RWPE1 (cell line): Measurements from ENCODE around the gene GRK1.

Source experiments
- CTCF ChIA-PET: fragments of 350-600 bp; sonication (Branson Sonifier 250); formaldehyde crosslinking; extraction: SDS; loops from one replicate; lab custom pipeline; 2021; lab: Yijun Ruan, JAX
- POLR2A ChIA-PET: fragments of 400-600 bp; formaldehyde crosslinking; extraction: SDS; loops from one replicate; lab custom pipeline; 2020; ENCODE audit warnings: antibody characterized with exemption; ENCODE audit not compliant: low non-redundant PET; lab: Yijun Ruan, JAX
- DNase-seq: peaks from one replicate; pipeline ENCODE4 v3.0.0; 2012; ENCODE audit warnings: low spot score
- H3K27ac ChIP-seq: fragments of 450-650 bp; 2 replicates; pipeline ENCODE4 v1.5.1; 2017
- CTCF ChIP-seq: fragments of 450-650 bp; conservative IDR thresholded peaks from 2 replicates; pipeline ENCODE4 v1.5.1; 2017; ENCODE audit warnings: low read depth, mild to moderate bottlenecking

Gene GRK1

GRCh38 chr13:113781571-113781970 is 114.6 kb downstream of the GRK1 start:
- no peak overlapping the region for H3K27ac ChIP-seq
- ChIA-PET POLR2A (no interaction called here), CTCF (no interaction called here)
- TF ChIP-seq CTCF, result no peak
- no peak for DNase-seq

- no peak for DNase-seq
- peak overlapping the region; percentile 50; the same call in 1 of the 2 replicates for H3K27ac ChIP-seq
- CTCF ChIA-PET, result no interaction called here
- POLR2A ChIA-PET, result no interaction called here
- TF ChIP-seq CTCF, result no peak
Observed at GRCh38 chr13:113782472-113782871, 115.5 kb downstream of the GRK1 start.

GRCh38 chr13:113783200-113783881 is 116.3 kb downstream of the GRK1 start:
- no peak for DNase-seq
- peak overlapping the region; percentile 89 for H3K27ac ChIP-seq
- ChIA-PET POLR2A (no interaction called here), CTCF (no interaction called here)
- no peak for TF ChIP-seq CTCF

GRCh38 chr13:113783966-113784644 is 117.1 kb downstream of the GRK1 start:
- no peak for DNase-seq
- ChIA-PET POLR2A (interaction anchor here (0.6 kb wide), 1 partner anchor 37 kb away, joined by 3 read pairs; no protein-coding TSS in a partner anchor), CTCF (no interaction called here)
- TF ChIP-seq CTCF, result no peak
- peak overlapping the region; percentile 89 for H3K27ac ChIP-seq

GRCh38 chr13:113784645-113785024 is 117.6 kb downstream of the GRK1 start:
- TF ChIP-seq CTCF, result no peak

GRCh38 chr13:113785051-113786010 is 118.3 kb downstream of the GRK1 start:
- POLR2A ChIA-PET, result interaction anchor here (0.6 kb wide), 1 partner anchor 36 kb away, joined by 3 read pairs; no protein-coding TSS in a partner anchor
- CTCF ChIA-PET, result interaction anchor here (0.5 to 1.0 kb wide), 2 partner anchors 162 to 443 kb away, joined by 3 read pairs; no protein-coding TSS in a partner anchor
- H3K27ac ChIP-seq, result peak overlapping the region; percentile 89
- DNase-seq, result peak; percentile 88
- TF ChIP-seq CTCF, result no peak

More at GRCh38 chr13:113784645-113785024, 117.6 kb downstream of the GRK1 start:
- no peak for DNase-seq
- ChIA-PET POLR2A (interaction anchor here (0.6 kb wide), 1 partner anchor 37 kb away, joined by 3 read pairs; no protein-coding TSS in a partner anchor), CTCF (no interaction called here)
- H3K27ac ChIP-seq, result peak overlapping the region; percentile 89
